ENCODE measurements around the gene SRL. TPM values are rescaled to one million over a fixed set of nuclear protein-coding genes. Genes with fewer than 3 reads are reported as not detected.

The SRL gene
- total and polyA plus RNA-seq, 2 of the 13 experiments (the other 11 are each of a cell fraction or from before 2014, with no cell fraction given) = 0.05 TPM; not detected in 1

DNA sequence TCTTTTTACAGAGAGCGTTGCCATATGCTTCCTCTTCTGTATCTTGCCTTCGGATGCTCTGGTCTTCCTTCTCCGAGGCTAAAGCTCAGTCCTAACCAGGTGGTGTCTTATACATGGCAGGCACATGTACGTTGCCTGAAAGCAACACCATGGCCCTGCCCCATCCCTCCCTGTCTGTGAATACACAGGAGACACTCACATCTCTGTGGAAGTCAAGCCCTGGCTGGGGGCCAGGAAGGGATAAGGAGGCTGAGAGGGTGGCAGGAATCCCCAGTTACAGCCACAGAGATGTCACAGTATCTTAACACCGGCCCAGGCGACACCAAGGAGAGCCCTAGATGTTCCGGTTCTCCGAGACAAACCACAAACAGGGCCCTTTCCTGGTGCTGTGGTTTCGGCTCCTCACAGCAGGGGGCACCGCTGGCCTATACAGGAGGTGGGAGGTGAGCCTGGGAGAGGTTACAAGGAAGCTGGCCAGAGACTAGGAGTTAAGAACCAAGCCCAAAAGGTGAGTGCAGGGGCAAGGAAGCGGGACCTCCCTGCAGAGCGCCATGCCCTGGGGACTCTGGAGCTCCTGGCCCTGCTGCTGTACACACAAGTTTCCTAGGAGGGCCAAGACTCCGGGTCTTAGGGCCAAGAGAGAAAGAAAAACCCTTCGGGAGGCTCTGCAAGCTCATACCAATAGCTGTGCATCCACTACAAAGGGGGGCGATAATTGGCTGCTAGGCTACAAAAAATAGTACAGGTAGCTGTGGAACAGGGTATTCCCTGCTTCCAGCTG, 41.7 kb downstream of the SRL start:
- 21% methylated on average over 9 of the region's 15 CpGs for WGBS (ENCODE audit: low lambda C conversion rate)
- FAIRE-seq (peak; percentile 40), ATAC-seq (peak; percentile 94), DNase-seq (ENCODE audit: low spot score) (peak; percentile 50)
- H2AFZ ChIP-seq (ENCODE audit: low read length) = no peak overlapping the region
- no peaks in the 10 kb centered on the region for H3K36me3 ChIP-seq (replicated peaks in 1 of 2; ENCODE audit: control insufficient read depth in 1 of 2, insufficient read depth in 2 of 2, low read length in 2 of 2)
- H4K20me1 ChIP-seq (ENCODE audit: insufficient read depth, low read length) = no peaks in the 10 kb centered on the region
- ChIA-PET CTCF (ENCODE audit: low intra/inter-chr PET ratio, low total read pairs) (interaction anchor here (1.2 to 3.6 kb wide), 3 partner anchors 54 to 132 kb away, joined by 4 to 59 read pairs (median 13); no protein-coding TSS in a partner anchor), POLR2A (interaction anchor here (0.8 to 1.5 kb wide), 3 partner anchors 38 to 128 kb away, joined by 3 to 16 read pairs (median 5); no protein-coding TSS in a partner anchor)
- H3K27me3 ChIP-seq (ENCODE audit: control insufficient read depth in 1 of 2, insufficient read depth in 2 of 2, low read length in 2 of 2) = peaks cover 0 to 19% of the 10 kb centered on the region in 2 experiments; a peak in 1 of 5 replicates
- H3K27ac ChIP-seq (ENCODE audit: extremely low read length, insufficient read depth, low read length) = no peak overlapping the region
- intact Hi-C loops (cut with micrococcal nuclease; ENCODE audit: unreplicated experiment) (loop anchor here (1.0 to 2.0 kb wide), 2 partner anchors 55 to 130 kb away; no protein-coding TSS in a partner anchor), in situ Hi-C loops (cut with HindIII; ENCODE audit: extremely low pct_ligation_motif_present, low pct_unique_long_range_greater_than_20kb) (loop anchor here (5.0 kb wide), 1 partner anchor 52 kb away; no protein-coding TSS in a partner anchor)
- no peaks in the 10 kb centered on the region for H3K9me3 ChIP-seq (ENCODE audit: low read length)
- H3K4me3 ChIP-seq (replicated peaks in 1 of 3; ENCODE audit: insufficient read depth in 1 of 3, low read depth in 2 of 3, low read length in 3 of 3) = no peak overlapping the region
- no peak overlapping the region for H3K9ac ChIP-seq (ENCODE audit: insufficient read depth, low read depth, low read length)
- no peaks in the 10 kb centered on the region for H3K79me2 ChIP-seq (ENCODE audit: insufficient read depth, low read length)
- H3K4me1 ChIP-seq (ENCODE audit: insufficient read depth, low read length) = peaks cover 5% of the 10 kb centered on the region; the same call in 1 of the 2 replicates
- no TSS peak for BruUV-seq (replicated peaks)
- H3K4me2 ChIP-seq (ENCODE audit: low read depth, low read length) = peak overlapping the region; percentile 52
- TF ChIP-seq MAZ (IDR thresholded peaks at IDR 0.05; ENCODE audit: borderline replicate concordance, low read depth, low read length) (no peak), MAZ (CRISPR knock-in tag; IDR thresholded peaks at IDR 0.05; ENCODE audit: low read depth) (0 out of 2 replicates have a peak, but pooled peaks have one; percentile 16), FOXA3 (CRISPR knock-in tag; IDR thresholded peaks at IDR 0.05) (0 out of 2 replicates have a peak, but pooled peaks have one; percentile 15), SMC3 (IDR thresholded peaks at IDR 0.05; ENCODE audit: low read length) (peak; percentile 93), RXRB (CRISPR knock-in tag; IDR thresholded peaks at IDR 0.05; ENCODE audit: borderline replicate concordance) (peak; percentile 32; the same call in 1 of the 2 replicates), GATAD2A (CRISPR knock-in tag; IDR thresholded peaks at IDR 0.05) (peak; percentile 28; the same call in 1 of the 2 replicates), ZNF839 (CRISPR knock-in tag; IDR thresholded peaks at IDR 0.05; ENCODE audit: borderline replicate concordance) (no peak), TEAD3 (CRISPR knock-in tag; optimal IDR thresholded peaks at IDR 0.05; ENCODE audit: borderline replicate concordance) (peak; percentile 46), ZNF318 (CRISPR knock-in tag; IDR thresholded peaks at IDR 0.05) (no peak), TCF12 (IDR thresholded peaks at IDR 0.05) (no peak), TCF12 (CRISPR knock-in tag; IDR thresholded peaks at IDR 0.05) (no peak), ZNF253 (CRISPR knock-in tag; IDR thresholded peaks at IDR 0.05; ENCODE audit: borderline replicate concordance) (no peak), ZNF777 (CRISPR knock-in tag; IDR thresholded peaks at IDR 0.05) (no peak)
- TF ChIP-seq, protein P1, sequence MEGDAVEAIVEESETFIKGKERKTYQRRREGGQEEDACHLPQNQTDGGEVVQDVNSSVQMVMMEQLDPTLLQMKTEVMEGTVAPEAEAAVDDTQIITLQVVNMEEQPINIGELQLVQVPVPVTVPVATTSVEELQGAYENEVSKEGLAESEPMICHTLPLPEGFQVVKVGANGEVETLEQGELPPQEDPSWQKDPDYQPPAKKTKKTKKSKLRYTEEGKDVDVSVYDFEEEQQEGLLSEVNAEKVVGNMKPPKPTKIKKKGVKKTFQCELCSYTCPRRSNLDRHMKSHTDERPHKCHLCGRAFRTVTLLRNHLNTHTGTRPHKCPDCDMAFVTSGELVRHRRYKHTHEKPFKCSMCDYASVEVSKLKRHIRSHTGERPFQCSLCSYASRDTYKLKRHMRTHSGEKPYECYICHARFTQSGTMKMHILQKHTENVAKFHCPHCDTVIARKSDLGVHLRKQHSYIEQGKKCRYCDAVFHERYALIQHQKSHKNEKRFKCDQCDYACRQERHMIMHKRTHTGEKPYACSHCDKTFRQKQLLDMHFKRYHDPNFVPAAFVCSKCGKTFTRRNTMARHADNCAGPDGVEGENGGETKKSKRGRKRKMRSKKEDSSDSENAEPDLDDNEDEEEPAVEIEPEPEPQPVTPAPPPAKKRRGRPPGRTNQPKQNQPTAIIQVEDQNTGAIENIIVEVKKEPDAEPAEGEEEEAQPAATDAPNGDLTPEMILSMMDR (CRISPR knock-in tag; IDR thresholded peaks at IDR 0.05) = peak; percentile 95

Data from HepG2 (cell line).